Nephron (organoid): Measurements from ENCODE around the gene CUL2.
A peak's percentile ranks its signal among the peaks of the same experiment; 100 is the strongest.

ENCODE experiments used
- H3K27ac Mint-ChIP-seq, 3 experiments: 2 replicates each; pipeline ENCODE4 v1.8.0; 2020; ENCODE audit warnings: mixed read lengths in 3 of 3, mild to moderate bottlenecking in 2 of 3, moderate library complexity in 1 of 3
- H3K27me3 Mint-ChIP-seq: 2 replicates; pipeline ENCODE4 v1.8.0; 2021; ENCODE audit warnings: low read depth, mild to moderate bottlenecking, moderate library complexity, mixed read lengths
- H3K36me3 Mint-ChIP-seq: 2 replicates; pipeline ENCODE4 v1.8.0; 2020; ENCODE audit warnings: low read depth, mixed read lengths
- H3K4me1 Mint-ChIP-seq: 2 replicates; pipeline ENCODE4 v1.8.0; 2020; ENCODE audit warnings: mixed read lengths
- H3K4me3 Mint-ChIP-seq, 3 experiments: 2 replicates each; pipeline ENCODE4 v1.8.0; 2020; ENCODE audit warnings: mild to moderate bottlenecking in 3 of 3, mixed read lengths in 3 of 3, moderate library complexity in 2 of 3
- H3K9me3 Mint-ChIP-seq: 2 replicates; pipeline ENCODE4 v1.8.0; 2020; ENCODE audit warnings: mixed read lengths
- TF ChIP-seq, protein P1 (sequence below), 3 experiments: fragments of 200-600 bp; sonication (generic); IDR thresholded peaks; one replicate each; pipeline ENCODE4 v1.5.0; 2021; ENCODE audit warnings: antibody characterized with exemption in 3 of 3; ENCODE audit not compliant: unreplicated experiment in 3 of 3

The CUL2 gene

DNA sequence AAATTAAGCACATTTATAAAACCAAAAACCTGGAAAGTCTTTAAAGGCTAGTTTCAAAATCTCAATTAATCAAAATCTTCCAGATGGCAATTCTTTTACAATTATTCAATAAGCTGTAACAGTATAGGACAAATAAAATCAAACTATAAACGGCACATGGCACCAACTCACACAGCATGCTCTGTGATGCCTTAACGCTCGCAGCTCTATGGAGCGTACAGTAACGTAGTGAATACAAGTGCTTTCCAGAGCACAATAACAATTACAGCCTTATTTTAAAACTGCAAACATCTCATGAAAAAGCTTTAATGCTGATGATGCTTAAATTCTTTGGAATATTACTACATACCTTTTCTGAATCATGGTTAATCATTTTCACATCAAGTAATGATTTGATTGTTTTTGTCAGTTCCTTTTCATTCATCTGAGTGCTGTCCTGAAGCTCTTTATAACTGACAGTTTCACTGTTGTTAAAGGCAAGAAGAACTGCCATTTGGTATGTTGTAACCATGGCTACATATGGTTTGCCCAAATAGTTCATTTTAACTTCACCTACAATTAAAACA, 74.2 kb downstream of the CUL2 start:
- no peaks in the 10 kb centered on the region for H3K27me3 Mint-ChIP-seq
- no peaks in the 10 kb centered on the region for H3K4me1 Mint-ChIP-seq
- TF ChIP-seq, protein P1, sequence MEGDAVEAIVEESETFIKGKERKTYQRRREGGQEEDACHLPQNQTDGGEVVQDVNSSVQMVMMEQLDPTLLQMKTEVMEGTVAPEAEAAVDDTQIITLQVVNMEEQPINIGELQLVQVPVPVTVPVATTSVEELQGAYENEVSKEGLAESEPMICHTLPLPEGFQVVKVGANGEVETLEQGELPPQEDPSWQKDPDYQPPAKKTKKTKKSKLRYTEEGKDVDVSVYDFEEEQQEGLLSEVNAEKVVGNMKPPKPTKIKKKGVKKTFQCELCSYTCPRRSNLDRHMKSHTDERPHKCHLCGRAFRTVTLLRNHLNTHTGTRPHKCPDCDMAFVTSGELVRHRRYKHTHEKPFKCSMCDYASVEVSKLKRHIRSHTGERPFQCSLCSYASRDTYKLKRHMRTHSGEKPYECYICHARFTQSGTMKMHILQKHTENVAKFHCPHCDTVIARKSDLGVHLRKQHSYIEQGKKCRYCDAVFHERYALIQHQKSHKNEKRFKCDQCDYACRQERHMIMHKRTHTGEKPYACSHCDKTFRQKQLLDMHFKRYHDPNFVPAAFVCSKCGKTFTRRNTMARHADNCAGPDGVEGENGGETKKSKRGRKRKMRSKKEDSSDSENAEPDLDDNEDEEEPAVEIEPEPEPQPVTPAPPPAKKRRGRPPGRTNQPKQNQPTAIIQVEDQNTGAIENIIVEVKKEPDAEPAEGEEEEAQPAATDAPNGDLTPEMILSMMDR (IDR thresholded peaks at IDR 0.05; ENCODE audit: unreplicated experiment in 3 of 3) = no peak
- no peak overlapping the region for H3K27ac Mint-ChIP-seq
- H3K9me3 Mint-ChIP-seq = no peaks in the 10 kb centered on the region
- H3K36me3 Mint-ChIP-seq = peaks cover 40% of the 10 kb centered on the region
- no peak overlapping the region for H3K4me3 Mint-ChIP-seq

DNA sequence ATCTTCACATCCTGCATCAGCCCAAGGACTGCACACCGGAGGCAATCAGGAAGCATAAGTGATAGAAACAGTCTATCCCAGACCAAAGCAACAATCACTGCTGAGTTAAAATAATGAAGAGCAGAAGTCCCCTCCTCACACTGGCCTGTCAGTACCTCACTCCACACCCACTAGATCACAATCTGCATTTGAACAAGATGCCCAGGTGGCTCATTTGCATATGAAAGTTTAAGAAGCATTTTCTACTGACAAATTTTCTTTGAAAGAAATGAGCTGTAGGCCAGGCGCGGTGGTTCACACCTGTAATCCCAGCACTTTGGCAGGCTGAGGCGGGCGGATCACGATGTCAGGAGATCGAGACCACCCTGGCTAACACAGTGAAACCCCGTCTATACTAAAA, 77.4 kb downstream of the CUL2 start:
- Mint-ChIP-seq H3K4me3 (no peak overlapping the region), H3K27ac (no peak overlapping the region), H3K27me3 (no peaks in the 10 kb centered on the region), H3K4me1 (no peaks in the 10 kb centered on the region), H3K9me3 (no peaks in the 10 kb centered on the region), H3K36me3 (peaks cover 45% of the 10 kb centered on the region)
- TF ChIP-seq, protein P1 (IDR thresholded peaks at IDR 0.05; ENCODE audit: unreplicated experiment in 3 of 3) = no peak

DNA sequence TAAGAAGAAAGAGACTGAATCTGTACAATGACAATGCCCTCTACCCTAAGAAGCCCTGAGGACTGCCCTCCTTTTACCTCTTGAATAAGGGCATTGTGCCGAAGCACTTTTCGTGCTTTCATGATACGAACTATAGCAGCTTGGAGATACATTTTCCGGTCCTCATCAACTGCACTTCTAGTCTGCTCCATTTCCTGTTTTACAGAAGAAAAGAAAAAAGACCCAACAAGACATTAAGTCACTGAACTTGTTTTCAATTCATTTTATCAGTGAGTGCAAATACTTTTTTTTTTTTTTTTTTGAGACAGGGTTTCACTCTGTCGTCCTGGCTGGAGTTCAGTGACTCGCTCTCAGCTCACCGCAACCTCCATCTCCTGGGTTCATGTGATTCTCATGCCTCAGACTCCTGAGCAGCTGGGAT, 78.4 kb downstream of the CUL2 start:
- TF ChIP-seq, protein P1 (IDR thresholded peaks at IDR 0.05; ENCODE audit: unreplicated experiment in 3 of 3) = no peak
- H3K36me3 Mint-ChIP-seq = peaks cover 38% of the 10 kb centered on the region
- no peaks in the 10 kb centered on the region for H3K9me3 Mint-ChIP-seq
- H3K27me3 Mint-ChIP-seq = no peaks in the 10 kb centered on the region
- H3K4me3 Mint-ChIP-seq = no peak overlapping the region
- H3K4me1 Mint-ChIP-seq = no peaks in the 10 kb centered on the region
- H3K27ac Mint-ChIP-seq = no peak overlapping the region

DNA sequence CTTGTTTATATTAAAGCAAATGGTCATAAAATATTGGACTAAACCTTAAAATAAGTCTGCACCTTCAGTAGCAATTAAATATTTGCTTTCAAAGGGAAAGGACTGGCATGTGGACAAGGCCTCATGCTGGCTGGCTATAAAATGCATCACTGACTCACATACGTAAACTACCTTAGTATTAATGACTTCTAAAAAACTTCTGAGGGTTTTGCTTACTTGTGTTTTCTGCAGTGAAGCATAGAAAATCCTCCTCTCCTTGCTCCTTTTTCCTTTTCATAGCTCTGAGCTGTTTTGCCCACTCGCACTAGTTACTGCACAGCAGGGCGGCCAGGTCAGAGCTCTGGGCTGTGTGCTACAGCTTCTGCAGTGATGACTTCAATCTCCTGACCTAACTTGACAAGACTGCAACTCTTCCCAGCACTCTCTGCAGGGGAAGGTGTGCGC, 82.3 kb downstream of the CUL2 start:
- Mint-ChIP-seq H3K27me3 (no peaks in the 10 kb centered on the region), H3K27ac (peak overlapping the region in 1 of 3 experiments; percentile 4), H3K36me3 (peaks cover 36% of the 10 kb centered on the region), H3K4me3 (no peak overlapping the region), H3K9me3 (no peaks in the 10 kb centered on the region), H3K4me1 (no peaks in the 10 kb centered on the region)
- TF ChIP-seq, protein P1 (IDR thresholded peaks at IDR 0.05; ENCODE audit: unreplicated experiment in 3 of 3) = no peak

DNA sequence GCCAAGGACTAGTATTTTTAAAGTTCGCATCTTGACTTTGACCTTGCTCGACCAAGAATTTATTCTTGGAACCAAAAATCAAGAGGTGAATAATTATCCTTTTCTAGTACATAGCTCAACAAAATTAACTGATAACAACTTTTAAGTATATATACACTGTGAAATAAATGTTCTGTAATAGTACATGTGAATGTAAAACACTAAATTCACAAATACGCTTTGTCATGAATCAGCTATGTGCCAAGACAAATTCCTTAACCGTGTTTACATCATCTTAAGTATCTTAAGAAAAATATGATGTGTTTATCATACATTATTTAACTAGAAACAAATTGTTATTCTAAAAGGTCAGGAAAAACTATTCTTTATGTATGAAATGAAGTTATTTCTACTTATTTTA, 83.3 kb downstream of the CUL2 start:
- no peaks in the 10 kb centered on the region for H3K9me3 Mint-ChIP-seq
- TF ChIP-seq, protein P1 (IDR thresholded peaks at IDR 0.05; ENCODE audit: unreplicated experiment in 3 of 3) = no peak
- H3K4me1 Mint-ChIP-seq = no peaks in the 10 kb centered on the region
- H3K27ac Mint-ChIP-seq = no peak overlapping the region
- no peak overlapping the region for H3K4me3 Mint-ChIP-seq
- peaks cover 26% of the 10 kb centered on the region for H3K36me3 Mint-ChIP-seq
- H3K27me3 Mint-ChIP-seq = no peaks in the 10 kb centered on the region

DNA sequence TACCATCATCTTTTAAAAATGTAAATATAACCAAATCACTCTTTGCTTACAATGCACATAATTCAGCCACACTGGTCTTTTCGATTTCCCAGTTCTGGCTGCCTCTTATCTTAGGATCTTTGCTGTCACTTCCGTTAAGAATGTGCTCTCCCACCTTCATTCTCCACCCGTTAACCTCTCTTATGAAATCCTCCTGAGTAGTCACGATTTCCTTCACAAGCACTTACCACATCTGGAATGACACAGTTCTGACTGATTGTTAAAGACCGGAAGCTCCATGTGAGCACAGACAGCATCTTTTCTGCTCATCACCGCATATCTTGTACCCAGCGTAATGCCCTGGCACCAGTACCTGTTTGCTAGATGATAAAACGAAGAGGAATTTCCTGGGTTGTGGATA, 84.3 kb downstream of the CUL2 start:
- no peaks in the 10 kb centered on the region for H3K27me3 Mint-ChIP-seq
- H3K4me3 Mint-ChIP-seq = no peak overlapping the region
- H3K27ac Mint-ChIP-seq = no peak overlapping the region
- no peaks in the 10 kb centered on the region for H3K9me3 Mint-ChIP-seq
- TF ChIP-seq, protein P1 (IDR thresholded peaks at IDR 0.05; ENCODE audit: unreplicated experiment in 3 of 3) = no peak
- H3K36me3 Mint-ChIP-seq = peaks cover 21% of the 10 kb centered on the region
- no peaks in the 10 kb centered on the region for H3K4me1 Mint-ChIP-seq
